ENCODE data around the gene PPP2R5E.
"Not testable (repeated sequence)": the region's sequence is repeated elsewhere in the genome, so short reads cannot be mapped to it uniquely, and the experiment has no call there.

PPP2R5E gene

DNA sequence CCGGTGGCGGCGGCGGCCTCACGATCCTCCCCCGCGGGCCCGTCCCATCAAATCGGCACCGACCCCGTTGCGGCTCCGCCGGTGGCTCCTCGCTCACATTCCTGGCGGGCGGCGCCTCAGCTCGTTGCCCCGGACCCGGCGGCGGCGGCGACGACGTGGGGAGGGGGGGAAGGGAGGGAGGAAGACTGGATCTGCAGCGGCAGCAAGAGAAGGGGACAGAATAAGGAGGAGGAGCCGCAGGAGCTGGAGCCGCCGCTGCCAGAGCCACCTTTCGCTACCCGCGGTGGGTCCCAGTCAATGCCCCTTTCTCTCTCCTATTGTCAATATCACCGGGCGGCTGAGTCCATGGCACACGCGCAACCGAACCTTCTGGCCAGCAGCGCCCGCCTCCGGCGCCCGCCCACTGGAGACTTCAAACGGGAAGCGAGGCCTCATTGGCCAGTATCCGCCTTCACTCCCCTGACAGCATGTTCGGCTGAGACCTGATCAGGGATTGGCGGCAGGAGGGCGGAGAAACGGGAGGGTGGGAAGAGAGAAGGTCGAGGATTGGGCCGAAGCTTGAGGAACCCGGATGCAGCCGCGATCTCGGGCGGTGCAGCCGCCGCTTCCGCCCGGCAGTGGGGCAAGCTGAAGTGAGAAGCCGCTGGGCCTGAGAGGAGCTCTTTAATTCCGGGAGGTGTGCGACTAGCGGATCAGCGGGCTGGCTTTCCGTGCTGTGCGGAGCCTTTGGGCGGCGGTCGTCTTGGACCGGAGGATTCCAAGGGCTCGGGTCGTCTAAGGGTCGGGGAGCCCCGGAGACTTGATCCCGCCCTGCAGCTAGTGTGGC lies at the start of gene PPP2R5E:
PPP2R5E (minus strand) TSS at position 378 of the 826 bp plus-strand sequence. CDS start 3,692 bp downstream, outside the sequence.
- no peaks in the 10 kb centered on the region; the same call in 1 of the 2 replicates for H3K9me3 ChIP-seq
- H3K36me3 ChIP-seq (replicated peaks): peaks cover 20% of the 10 kb centered on the region
- no peaks in the 10 kb centered on the region for H3K27me3 ChIP-seq (ENCODE audit: low read depth)
- peak within 1 kb of the TSS; percentile 97 for H3K4me3 ChIP-seq
- peaks cover 17% of the 10 kb centered on the region for H3K4me1 ChIP-seq
- in situ Hi-C loops (cut with MboI; ENCODE audit: low sequenced_read_pairs): no loop called here
- peak; percentile 99 for DNase-seq (ENCODE audit: low spot score in 2 of 2)

DNA sequence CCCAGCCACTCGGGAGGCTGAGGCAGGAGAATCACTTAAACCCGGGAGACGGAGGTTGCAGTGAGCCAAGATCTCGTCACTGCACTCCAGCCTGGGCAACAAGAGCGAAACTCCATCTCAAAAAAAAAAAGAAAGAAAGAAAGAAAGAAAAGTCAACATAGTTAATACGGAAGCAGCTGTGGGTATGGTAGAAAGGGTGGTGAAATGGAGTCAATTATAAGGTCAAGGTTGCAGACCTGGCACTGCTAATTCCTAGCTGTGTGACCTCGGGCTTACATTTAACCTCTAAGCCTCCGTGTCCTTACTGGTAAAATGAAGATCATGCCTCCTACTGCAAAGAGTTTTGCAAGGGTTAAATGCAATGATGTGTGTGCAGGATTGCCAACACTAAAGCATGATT lies 39.9 kb upstream of the PPP2R5E start:
- H3K27me3 ChIP-seq (ENCODE audit: low read depth); H3K4me1 ChIP-seq; H3K9me3 ChIP-seq; H3K4me3 ChIP-seq; DNase-seq (ENCODE audit: low spot score in 2 of 2); in situ Hi-C loops (cut with MboI; ENCODE audit: low sequenced_read_pairs); H3K36me3 ChIP-seq (replicated peaks): not testable (repeated sequence)

DNA sequence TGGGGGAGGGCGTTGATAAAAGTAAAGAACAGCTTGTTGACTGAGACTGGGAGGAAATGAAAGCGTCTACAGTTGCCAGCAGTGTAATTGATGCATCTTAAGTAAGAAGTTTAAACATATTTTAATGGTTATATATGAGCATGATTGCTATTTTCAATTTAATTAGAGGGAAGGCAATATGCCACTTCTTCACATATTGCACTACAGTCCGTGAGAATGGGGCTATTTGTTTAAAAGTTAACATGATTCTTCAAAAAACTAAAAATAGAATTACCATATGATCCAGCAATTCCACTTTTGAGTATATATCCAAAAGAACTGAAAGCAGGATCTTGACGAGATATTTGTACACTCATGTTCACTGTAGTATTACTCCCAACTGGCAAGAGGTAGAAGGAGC lies 38.3 kb upstream of the PPP2R5E start:
- DNase-seq (ENCODE audit: low spot score in 2 of 2): no peak
- Histone ChIP-seq H3K4me1 (peaks cover 5% of the 10 kb centered on the region), H3K4me3 (no peak overlapping the region), H3K9me3 (no peaks in the 10 kb centered on the region), H3K36me3 (replicated peaks) (no peaks in the 10 kb centered on the region), H3K27me3 (ENCODE audit: low read depth) (no peaks in the 10 kb centered on the region)
- in situ Hi-C loops (cut with MboI; ENCODE audit: low sequenced_read_pairs): no loop called here

GRCh38 chr14:63578300-63578699 lies 35.1 kb upstream of the PPP2R5E start:
- in situ Hi-C loops (cut with MboI; ENCODE audit: low sequenced_read_pairs): no loop called here
- no peaks in the 10 kb centered on the region for H3K9me3 ChIP-seq
- no peaks in the 10 kb centered on the region for H3K36me3 ChIP-seq (replicated peaks)
- no peaks in the 10 kb centered on the region for H3K4me1 ChIP-seq
- H3K27me3 ChIP-seq (ENCODE audit: low read depth): no peaks in the 10 kb centered on the region
- no peak overlapping the region for H3K4me3 ChIP-seq
- DNase-seq (ENCODE audit: low spot score in 2 of 2): no peak

DNA sequence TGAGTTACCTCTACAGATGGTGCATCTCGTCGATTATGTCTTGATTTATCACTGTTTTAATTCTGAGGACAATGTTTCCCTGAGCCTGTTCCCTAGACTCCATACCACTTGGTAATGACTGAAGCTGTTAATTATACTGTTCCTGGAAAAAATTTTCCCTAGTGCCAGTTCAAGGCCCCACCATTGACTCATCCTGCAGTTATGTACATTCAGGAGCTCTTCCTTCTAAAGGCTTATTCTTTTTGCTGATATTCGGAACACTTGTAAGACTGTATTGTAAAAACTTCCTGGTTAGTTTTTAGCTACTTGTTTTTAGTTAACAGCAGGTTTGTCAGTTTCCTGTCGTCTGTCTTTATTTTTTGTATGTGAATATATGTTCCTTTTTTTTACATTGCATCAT lies 30.4 kb upstream of the PPP2R5E start:
- H3K36me3 ChIP-seq (replicated peaks): no peaks in the 10 kb centered on the region
- no peaks in the 10 kb centered on the region for H3K27me3 ChIP-seq (ENCODE audit: low read depth)
- in situ Hi-C loops (cut with MboI; ENCODE audit: low sequenced_read_pairs): no loop called here
- no peaks in the 10 kb centered on the region for H3K9me3 ChIP-seq
- H3K4me3 ChIP-seq: no peak overlapping the region
- DNase-seq (ENCODE audit: low spot score in 2 of 2): no peak
- no peaks in the 10 kb centered on the region for H3K4me1 ChIP-seq

GRCh38 chr14:63565448-63565847 lies 22.3 kb upstream of the PPP2R5E start:
- in situ Hi-C loops (cut with MboI; ENCODE audit: low sequenced_read_pairs): no loop called here
- H3K4me1 ChIP-seq: peaks cover 16% of the 10 kb centered on the region
- no peak for DNase-seq (ENCODE audit: low spot score in 2 of 2)

GRCh38 chr14:63564318-63564717 lies 21.1 kb upstream of the PPP2R5E start:
- Histone ChIP-seq H3K4me1 (peaks cover 16% of the 10 kb centered on the region), H3K27me3 (ENCODE audit: low read depth) (no peaks in the 10 kb centered on the region), H3K4me3 (no peak overlapping the region), H3K36me3 (replicated peaks) (no peaks in the 10 kb centered on the region), H3K9me3 (no peaks in the 10 kb centered on the region; the same call in 1 of the 2 replicates)
- in situ Hi-C loops (cut with MboI; ENCODE audit: low sequenced_read_pairs): no loop called here
- DNase-seq (ENCODE audit: low spot score in 2 of 2): no peak

More at GRCh38 chr14:63565448-63565847, 22.3 kb upstream of the PPP2R5E start:
- no peaks in the 10 kb centered on the region for H3K27me3 ChIP-seq (ENCODE audit: low read depth)
- no peaks in the 10 kb centered on the region; the same call in 1 of the 2 replicates for H3K9me3 ChIP-seq
- no peaks in the 10 kb centered on the region for H3K36me3 ChIP-seq (replicated peaks)
- H3K4me3 ChIP-seq: no peak overlapping the region

- in situ Hi-C loops (cut with MboI; ENCODE audit: low sequenced_read_pairs): no loop called here
- H3K4me3 ChIP-seq: no peak overlapping the region
- no peaks in the 10 kb centered on the region for H3K36me3 ChIP-seq (replicated peaks)
- H3K27me3 ChIP-seq (ENCODE audit: low read depth): no peaks in the 10 kb centered on the region
- H3K9me3 ChIP-seq: no peaks in the 10 kb centered on the region; the same call in 1 of the 2 replicates
- peak; percentile 21 to 40 for DNase-seq (ENCODE audit: low spot score in 2 of 2)
- peaks cover 16% of the 10 kb centered on the region for H3K4me1 ChIP-seq
Measured at GRCh38 chr14:63563370-63564026, 20.3 kb upstream of the PPP2R5E start.

GRCh38 chr14:63562405-63562804 lies 19.2 kb upstream of the PPP2R5E start:
- Histone ChIP-seq H3K36me3 (replicated peaks) (no peaks in the 10 kb centered on the region), H3K4me1 (peaks cover 16% of the 10 kb centered on the region), H3K9me3 (no peaks in the 10 kb centered on the region; the same call in 1 of the 2 replicates), H3K4me3 (no peak overlapping the region), H3K27me3 (ENCODE audit: low read depth) (no peaks in the 10 kb centered on the region)
- DNase-seq (ENCODE audit: low spot score in 2 of 2): no peak
- in situ Hi-C loops (cut with MboI; ENCODE audit: low sequenced_read_pairs): no loop called here

DNA sequence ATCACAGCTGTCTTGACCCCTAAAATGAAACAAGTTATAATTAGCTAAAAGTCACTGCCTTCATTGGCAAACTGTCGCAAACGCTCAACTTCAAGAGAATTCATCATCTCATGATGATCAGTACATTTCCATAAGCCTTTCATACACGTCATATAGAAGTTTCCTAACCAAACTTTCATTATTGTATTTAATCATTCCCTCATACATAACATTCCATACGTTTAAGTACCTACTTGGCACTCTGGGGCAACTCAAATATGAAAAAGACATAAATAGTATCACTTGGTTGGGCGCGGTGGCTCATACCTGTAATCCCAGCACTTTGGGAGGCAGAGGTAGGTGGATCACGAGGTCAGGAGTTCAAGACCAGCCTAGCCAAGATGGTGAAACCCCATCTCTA lies 12.4 kb upstream of the PPP2R5E start:
- Histone ChIP-seq H3K4me1 (no peaks in the 10 kb centered on the region), H3K9me3 (no peaks in the 10 kb centered on the region; the same call in 1 of the 2 replicates), H3K4me3 (no peak overlapping the region), H3K27me3 (ENCODE audit: low read depth) (no peaks in the 10 kb centered on the region), H3K36me3 (replicated peaks) (no peaks in the 10 kb centered on the region)
- DNase-seq (ENCODE audit: low spot score in 2 of 2): no peak
- in situ Hi-C loops (cut with MboI; ENCODE audit: low sequenced_read_pairs): no loop called here

DNA sequence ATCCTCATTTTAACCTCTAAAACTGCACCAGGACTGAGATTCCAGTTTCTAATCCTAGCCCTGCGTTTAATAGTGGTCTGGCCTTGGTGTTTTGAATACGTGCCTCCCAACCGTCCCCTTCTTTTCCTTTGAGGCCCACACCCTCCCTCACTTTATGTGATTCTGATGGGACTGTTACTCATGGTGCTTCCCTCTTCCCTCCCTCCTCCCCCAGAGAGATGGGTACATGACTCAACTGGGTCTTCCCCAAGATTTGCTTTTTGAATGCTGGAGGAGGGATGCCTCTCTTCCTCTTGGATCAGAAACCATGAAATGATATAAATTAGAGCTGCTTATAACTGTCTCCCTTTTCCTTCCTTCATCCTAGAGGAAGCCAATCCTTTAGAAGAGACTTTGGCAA lies 8.2 kb upstream of the PPP2R5E start:
- H3K9me3 ChIP-seq: no peaks in the 10 kb centered on the region
- H3K27me3 ChIP-seq (ENCODE audit: low read depth): no peaks in the 10 kb centered on the region
- in situ Hi-C loops (cut with MboI; ENCODE audit: low sequenced_read_pairs): no loop called here
- no peaks in the 10 kb centered on the region for H3K36me3 ChIP-seq (replicated peaks)
- DNase-seq (ENCODE audit: low spot score in 2 of 2): no peak
- no peak overlapping the region for H3K4me3 ChIP-seq
- no peaks in the 10 kb centered on the region for H3K4me1 ChIP-seq

DNA sequence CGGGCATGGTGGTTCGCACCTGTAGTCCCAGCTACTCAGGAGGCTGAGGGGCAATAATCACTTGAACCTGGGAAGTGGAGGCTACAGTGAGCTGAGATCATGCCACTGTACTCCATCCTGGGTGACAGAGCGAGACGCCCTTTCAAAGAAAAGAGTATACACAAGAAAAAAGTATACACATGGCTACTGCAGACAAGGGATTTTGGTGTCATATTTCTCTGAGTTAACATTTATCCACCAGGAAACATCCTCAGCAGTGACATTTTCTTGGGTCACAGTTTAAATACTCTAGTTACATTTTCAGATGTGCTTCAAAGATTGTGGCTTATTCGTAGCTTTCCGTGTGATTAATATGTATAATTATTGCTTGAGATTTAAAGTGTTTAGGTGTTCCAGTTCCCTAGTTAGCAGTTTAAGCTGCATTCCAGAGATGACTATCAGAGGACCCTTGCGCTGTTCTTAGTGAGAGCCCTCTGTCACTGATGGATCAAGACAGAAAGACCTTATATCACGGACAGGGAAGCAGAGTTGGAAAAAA lies 4.7 kb upstream of the PPP2R5E start:
- no peak for DNase-seq (ENCODE audit: low spot score in 2 of 2)
- no peaks in the 10 kb centered on the region for H3K9me3 ChIP-seq
- peaks cover 2% of the 10 kb centered on the region for H3K36me3 ChIP-seq (replicated peaks)
- H3K27me3 ChIP-seq (ENCODE audit: low read depth): no peaks in the 10 kb centered on the region
- in situ Hi-C loops (cut with MboI; ENCODE audit: low sequenced_read_pairs): no loop called here
- no peak overlapping the region for H3K4me3 ChIP-seq
- H3K4me1 ChIP-seq: peaks cover 10% of the 10 kb centered on the region

- DNase-seq (ENCODE audit: low spot score in 2 of 2): no peak
- no peaks in the 10 kb centered on the region; the same call in 1 of the 2 replicates for H3K9me3 ChIP-seq
- in situ Hi-C loops (cut with MboI; ENCODE audit: low sequenced_read_pairs): no loop called here
Measured at GRCh38 chr14:63545431-63545830, 2.3 kb upstream of the PPP2R5E start.

More at GRCh38 chr14:63545431-63545830, 2.3 kb upstream of the PPP2R5E start:
- peaks cover 17% of the 10 kb centered on the region for H3K4me1 ChIP-seq
- H3K4me3 ChIP-seq: no peak overlapping the region
- H3K36me3 ChIP-seq (replicated peaks): peaks cover 6% of the 10 kb centered on the region
- H3K27me3 ChIP-seq (ENCODE audit: low read depth): no peaks in the 10 kb centered on the region

Data from HAP-1 (cell line).